Lower leg skin (tissue), 4 donors: ENCODE measurements around the gene SMPD2. TPM values are rescaled to one million over a fixed set of nuclear protein-coding genes. Genes with fewer than 3 reads are reported as not detected.
A peak's percentile ranks its signal among the peaks of the same experiment; 100 is the strongest.

Experiments used
- DNase-seq, 2 donors: peaks; one replicate each; pipeline ENCODE4 v3.0.0-alpha.2; 2019; ENCODE audit warnings: low spot score in 2 of 2
- H3K4me3 ChIP-seq: fragments of 200-600 bp; sonication (generic); 2 replicates; pipeline ENCODE4 v1.5.1; 2017; ENCODE audit warnings: mild to moderate bottlenecking, low read depth; ENCODE audit not compliant: poor library complexity, severe bottlenecking
- CTCF ChIP-seq, 3 donors: fragments of 450-650 bp; IDR thresholded peaks; one replicate each; pipeline ENCODE4 v1.5.1; 2016; ENCODE audit warnings: antibody characterized with exemption in 3 of 3, mild to moderate bottlenecking in 3 of 3, moderate library complexity in 2 of 3
- POLR2A ChIP-seq, 2 donors: fragments of 450-650 bp; IDR thresholded peaks; one replicate each; pipeline ENCODE4 v1.6.1; 2016 to 2017; ENCODE audit warnings: antibody characterized with exemption in 2 of 2, mild to moderate bottlenecking in 1 of 2, moderate library complexity in 1 of 2
- WGBS, 2 donors: methylation state at CpG; one replicate each; pipeline ENCODE4 v1.1.5; 2018; 5-methylcytosine and 5-hydroxymethylcytosine counted together
- intact Hi-C: fragments of 100-400 bp; cut with DNase I; formaldehyde crosslinking; loops from one replicate; pipeline ENCODE4 v1.15.0; 2023; ENCODE audit warnings: low total_unique reads
- total RNA-seq, 4 donors: library from RNA; depleted of rRNA; stranded (reverse); fragments of >200 nt; gene quantifications; one replicate each; pipeline ENCODE4 v1.1.0, GENCODE V29; 2016

The SMPD2 gene
- total RNA-seq, 4 donors from 2014 or later = 17.4 to 24.9 (median 20.8) TPM

- DNase-seq = peak in 1 of 2 donors; percentile 12
- 68 to 84% methylated on average over 8 of the region's 8 CpGs for WGBS, 2 donors
- H3K4me3 ChIP-seq = no peak overlapping the region
- intact Hi-C loops = no loop called here
- TF ChIP-seq POLR2A (IDR thresholded peaks at IDR 0.05) (no peak), CTCF (IDR thresholded peaks at IDR 0.05) (no peak)
Observed at GRCh38 chr6:109447878-109448555, 7.5 kb downstream of the SMPD2 start.

GRCh38 chr6:109448615-109449014, 8.1 kb downstream of the SMPD2 start:
- 36 to 45% methylated on average over 2 to 6 of the region's 7 CpGs for WGBS, 2 donors
- TF ChIP-seq POLR2A (IDR thresholded peaks at IDR 0.05) (no peak), CTCF (IDR thresholded peaks at IDR 0.05) (no peak)
- intact Hi-C loops = no loop called here
- H3K4me3 ChIP-seq = no peak overlapping the region
- DNase-seq = no peak

GRCh38 chr6:109449064-109449794, 8.7 kb downstream of the SMPD2 start:
- DNase-seq = no peak
- intact Hi-C loops = no loop called here
- H3K4me3 ChIP-seq = no peak overlapping the region
- no peak for TF ChIP-seq POLR2A (IDR thresholded peaks at IDR 0.05)
- no peak for TF ChIP-seq CTCF (IDR thresholded peaks at IDR 0.05)
- 77% methylated on average over 19 of the region's 19 CpGs for WGBS, 2 donors

- WGBS, 2 donors = 80 to 84% methylated on average over 16 of the region's 16 CpGs
- intact Hi-C loops = no loop called here
- DNase-seq = no peak
- H3K4me3 ChIP-seq = no peak overlapping the region
- TF ChIP-seq CTCF (IDR thresholded peaks at IDR 0.05) (no peak), POLR2A (IDR thresholded peaks at IDR 0.05) (no peak)
Observed at GRCh38 chr6:109449795-109450673, 9.5 kb downstream of the SMPD2 start.

- TF ChIP-seq POLR2A (IDR thresholded peaks at IDR 0.05) = no peak
- TF ChIP-seq CTCF (IDR thresholded peaks at IDR 0.05) = no peak
- no peak for DNase-seq
- intact Hi-C loops = no loop called here
- no peak overlapping the region for H3K4me3 ChIP-seq
- WGBS, 2 donors = 65 to 67% methylated on average over 3 of the region's 3 CpGs
Observed at GRCh38 chr6:109450801-109451200, 10.3 kb downstream of the SMPD2 start.
